HepG2 (cell line): ENCODE measurements around the gene SPINK8. TPM values are rescaled to one million over a fixed set of nuclear protein-coding genes. Genes with fewer than 3 reads are reported as not detected.

Experiments used
- ATAC-seq: fragments of 200-7000 bp; cut with Tn5 transposase; 3 replicates; pipeline ENCODE4 v1.9.1; 2020; ENCODE audit warnings: mild to moderate bottlenecking, moderate library complexity
- BruUV-seq: library from RNA; stranded (reverse); fragments of 400-500 nt; replicated peaks from 2 replicates; lab custom pipeline; 2021; lab: Mats Ljungman, UMichigan
- CTCF ChIA-PET: fragments of 300-600 bp; formaldehyde crosslinking; extraction: SDS; loops from one replicate; lab custom pipeline; 2021; ENCODE audit warnings: low total read pairs, inconsistent platforms, low intra/inter-chr PET ratio; lab: Yijun Ruan, JAX
- POLR2A ChIA-PET: fragments of 350-600 bp; sonication (Branson Sonifier 250); formaldehyde crosslinking; loops from one replicate; lab custom pipeline; 2020; ENCODE audit warnings: antibody characterized with exemption, inconsistent platforms; lab: Yijun Ruan, JAX
- DNase-seq: peaks from one replicate; pipeline ENCODE4 v3.0.0-alpha.2; 2015; ENCODE audit warnings: low spot score
- FAIRE-seq: peaks from 3 replicates; lab custom pipeline; 2011; peaks lifted over from hg19 to GRCh38; lab: Jason Lieb, UNC
- H2AFZ ChIP-seq: one replicate; pipeline ENCODE4 v1.6.1; 2011; ENCODE audit warnings: low read length, inconsistent platforms
- H3K27ac ChIP-seq: fragments of 300-600 bp; 3 replicates; pipeline ENCODE4 v1.8.0; 2011; ENCODE audit warnings: mixed run types, mild to moderate bottlenecking, mixed read lengths, low read length, inconsistent platforms; ENCODE audit not compliant: insufficient read depth; ENCODE audit errors: extremely low read length
- H3K27me3 ChIP-seq, 2 experiments: fragments of 200-600 bp in 1 of 2; 2 replicates in 1 of 2; 3 replicates in 1 of 2; pipeline versions ENCODE4 v1.6.0 to v1.8.0; 2011; ENCODE audit warnings: low read length in 2 of 2, mild to moderate bottlenecking in 2 of 2, moderate library complexity in 2 of 2, inconsistent platforms in 1 of 2; ENCODE audit not compliant: insufficient read depth in 2 of 2, control insufficient read depth in 1 of 2
- H3K36me3 ChIP-seq, 2 experiments: fragments of 200-600 bp in 1 of 2; replicated peaks in 1 of 2; 2 replicates in 1 of 2; 3 replicates in 1 of 2; pipeline versions ENCODE4 v1.5.1 to v1.8.0; 2011; ENCODE audit warnings: low read length in 2 of 2, inconsistent platforms in 1 of 2; ENCODE audit not compliant: insufficient read depth in 2 of 2, control insufficient read depth in 1 of 2
- H3K4me1 ChIP-seq: 2 replicates; pipeline ENCODE4 v1.5.1; 2012; ENCODE audit warnings: low read length, inconsistent platforms; ENCODE audit not compliant: insufficient read depth
- H3K4me2 ChIP-seq: 2 replicates; pipeline ENCODE4 v1.6.0; 2011; ENCODE audit warnings: low read depth, low read length, inconsistent platforms
- H3K4me3 ChIP-seq, 3 experiments: fragments of 200-600 bp in 1 of 3; sonication (generic), shearing (Covaris generic) in 1 of 3; replicated peaks in 1 of 3; 2 replicates each; pipeline ENCODE4 v1.5.1; 2011 to 2016; ENCODE audit warnings: low read length in 3 of 3, inconsistent platforms in 2 of 3, low read depth in 2 of 3, mild to moderate bottlenecking in 2 of 3, control low read depth in 1 of 3, mixed read lengths in 1 of 3; ENCODE audit not compliant: insufficient read depth in 1 of 3
- H3K79me2 ChIP-seq: one replicate; pipeline ENCODE4 v1.6.1; 2011; ENCODE audit warnings: low read length, inconsistent platforms; ENCODE audit not compliant: insufficient read depth
- H3K9ac ChIP-seq: 2 replicates; pipeline ENCODE4 v1.6.0; 2011; ENCODE audit warnings: mild to moderate bottlenecking, low read depth, low read length, inconsistent platforms; ENCODE audit not compliant: insufficient read depth
- H3K9me3 ChIP-seq: 2 replicates; pipeline ENCODE4 v1.5.1; 2012; ENCODE audit warnings: mild to moderate bottlenecking, low read length
- H4K20me1 ChIP-seq: 2 replicates; pipeline ENCODE4 v1.6.0; 2011; ENCODE audit warnings: inconsistent platforms, mild to moderate bottlenecking, low read length, moderate library complexity; ENCODE audit not compliant: insufficient read depth
- ELF4 ChIP-seq: sonication (generic); formaldehyde crosslinking; IDR thresholded peaks from 2 replicates; pipeline ENCODE4 v1.5.0; 2020; ENCODE audit warnings: missing genetic modification reagents, mild to moderate bottlenecking, moderate library complexity, borderline replicate concordance
- ELK4 ChIP-seq: sonication (generic); formaldehyde crosslinking; IDR thresholded peaks from 2 replicates; pipeline ENCODE4 v1.9.0; 2021; ENCODE audit warnings: missing genetic modification reagents, borderline replicate concordance
- GMEB1 ChIP-seq: sonication (generic); formaldehyde crosslinking; IDR thresholded peaks from 2 replicates; pipeline ENCODE4 v1.5.1; 2020; ENCODE audit warnings: missing genetic modification reagents, mild to moderate bottlenecking, borderline replicate concordance
- KLF16 ChIP-seq, 2 experiments: sonication (generic) in 1 of 2; formaldehyde crosslinking in 1 of 2; IDR thresholded peaks; 2 replicates each; pipeline versions ENCODE4 v1.6.1 to v1.8.0; 2016 to 2023; ENCODE audit warnings: missing genetic modification reagents in 2 of 2, missing compliant biosample characterization in 1 of 2
- MAFF ChIP-seq: IDR thresholded peaks from 2 replicates; pipeline ENCODE4 v1.6.1; 2011; ENCODE audit warnings: low read depth, low read length, improper control_type of control experiment
- NFYC ChIP-seq: IDR thresholded peaks from 2 replicates; pipeline ENCODE4 v1.6.1; 2016; ENCODE audit warnings: missing genetic modification reagents, missing compliant biosample characterization
- RBM39 ChIP-seq: fragments of 200-400 bp; formaldehyde crosslinking; IDR thresholded peaks from one replicate; pipeline ENCODE4 v1.6.1; 2018; ENCODE audit warnings: antibody characterized with exemption, mild to moderate bottlenecking, low read depth, low read length; ENCODE audit not compliant: poor library complexity, severe bottlenecking
- RELA ChIP-seq: sonication (generic); formaldehyde crosslinking; IDR thresholded peaks from 2 replicates; pipeline ENCODE4 v1.4.0; 2020; ENCODE audit warnings: missing genetic modification reagents
- USF2 ChIP-seq, 2 experiments: sonication (generic) in 1 of 2; formaldehyde crosslinking in 1 of 2; IDR thresholded peaks; 2 replicates each; pipeline versions ENCODE4 v1.5.1 to v1.6.1; 2011 to 2020; ENCODE audit warnings: borderline replicate concordance in 1 of 2, low read depth in 1 of 2, low read length in 1 of 2, mild to moderate bottlenecking in 1 of 2, missing genetic modification reagents in 1 of 2, moderate library complexity in 1 of 2
- ZNF367 ChIP-seq: sonication (generic); formaldehyde crosslinking; IDR thresholded peaks from 2 replicates; pipeline ENCODE4 v1.4.0; 2020; ENCODE audit warnings: missing genetic modification reagents, borderline replicate concordance
- ZNF574 ChIP-seq: sonication (generic); formaldehyde crosslinking; IDR thresholded peaks from 2 replicates; pipeline ENCODE4 v1.4.0; 2020; ENCODE audit warnings: missing genetic modification reagents
- ZZZ3 ChIP-seq: sonication (generic); formaldehyde crosslinking; IDR thresholded peaks from 2 replicates; pipeline ENCODE4 v1.4.0; 2020; ENCODE audit warnings: missing genetic modification reagents, mild to moderate bottlenecking, borderline replicate concordance
- WGBS: methylation state at CpG from one replicate; pipeline ENCODE4 v1.1.6; 2017; ENCODE audit warnings: low lambda C conversion rate; 5-methylcytosine and 5-hydroxymethylcytosine counted together
- in situ Hi-C: cut with HindIII; loops from 2 replicates; pipeline ENCODE4 v1.10.0; 2017; ENCODE audit warnings: low pct_unique_long_range_greater_than_20kb; ENCODE audit not compliant: extremely low pct_ligation_motif_present
- intact Hi-C: fragments of 100-400 bp; cut with micrococcal nuclease; formaldehyde crosslinking; loops from one replicate; pipeline ENCODE4 v1.10.0; 2022; ENCODE audit not compliant: unreplicated experiment
- polyA plus RNA-seq, 8 experiments: library from polyadenylated mRNA; depleted of rRNA in 3 of 8; stranded (reverse) in 7 of 8; unstranded in 1 of 8; fragments of >200 nt; fragmentation: Illumina TruSeq in 4 of 8; extraction: Trizol in 4 of 8; gene quantifications; 2 replicates each; pipeline versions ENCODE4 v1.2.1 to v1.2.3, GENCODE V29; 2011 to 2016; ENCODE audit warnings: low read depth in 4 of 8, missing spikeins in 1 of 8, mixed read lengths in 1 of 8; ENCODE audit not compliant: insufficient read depth in 1 of 8
- total RNA-seq, 5 experiments: library from RNA; depleted of rRNA; stranded (reverse); fragments of >200 nt; fragmentation: Illumina TruSeq; extraction: Trizol; gene quantifications; 2 replicates each; pipeline ENCODE4 v1.2.3, GENCODE V29; 2016; ENCODE audit warnings: low read depth in 1 of 5
- TF ChIP-seq, protein P1 (sequence below): IDR thresholded peaks from 2 replicates; pipeline ENCODE4 v1.6.1; 2016; ENCODE audit warnings: missing genetic modification reagents, missing compliant biosample characterization

Gene SPINK8
- total and polyA plus RNA-seq, 2 of the 13 experiments (the other 11 are each of a cell fraction or from before 2014, with no cell fraction given) = not detected

GRCh38 chr3:48303021-48303420 is 30.4 kb downstream of the SPINK8 start:
- in situ Hi-C loops = no loop called here
- Histone ChIP-seq H3K36me3 (peaks cover 0 to 5% of the 10 kb centered on the region in 2 experiments; a peak in 2 of 5 replicates), H3K4me1 (peaks cover 38% of the 10 kb centered on the region), H3K9ac (no peak overlapping the region), H3K4me3 (no peak overlapping the region), H3K4me2 (no peak overlapping the region), H3K79me2 (peaks cover 12% of the 10 kb centered on the region), H3K27me3 (peaks cover 0 to 2% of the 10 kb centered on the region in 2 experiments; a peak in 2 of 5 replicates), H2AFZ (no peak overlapping the region), H3K9me3 (no peaks in the 10 kb centered on the region), H4K20me1 (no peaks in the 10 kb centered on the region), H3K27ac (no peak overlapping the region)
- WGBS = 93% methylated on average over 2 of the region's 2 CpGs
- ATAC-seq (no peak), FAIRE-seq (no peak), DNase-seq (no peak)
- ChIA-PET CTCF (no interaction called here), POLR2A (no interaction called here)
- intact Hi-C loops = no loop called here
- BruUV-seq = no TSS peak
- TF ChIP-seq GMEB1 (no peak), RELA (CRISPR knock-in tag) (no peak), KLF16 (CRISPR knock-in tag; IDR thresholded peaks at IDR 0.05) (no peak), ELF4 (CRISPR knock-in tag) (no peak), NFYC (CRISPR knock-in tag) (no peak), USF2 (IDR thresholded peaks at IDR 0.05; ENCODE audit: low read depth, low read length) (no peak), USF2 (CRISPR knock-in tag; IDR thresholded peaks at IDR 0.05; ENCODE audit: borderline replicate concordance) (no peak), ZNF574 (CRISPR knock-in tag) (no peak), MAFF (no peak), ELK4 (CRISPR knock-in tag) (no peak), ZNF367 (no peak), RBM39 (no peak), ZZZ3 (no peak)
- TF ChIP-seq, protein P1, sequence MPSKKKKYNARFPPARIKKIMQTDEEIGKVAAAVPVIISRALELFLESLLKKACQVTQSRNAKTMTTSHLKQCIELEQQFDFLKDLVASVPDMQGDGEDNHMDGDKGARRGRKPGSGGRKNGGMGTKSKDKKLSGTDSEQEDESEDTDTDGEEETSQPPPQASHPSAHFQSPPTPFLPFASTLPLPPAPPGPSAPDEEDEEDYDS (CRISPR knock-in tag) = no peak
